H1 (cell line): ENCODE measurements around the gene CDH20. TPM values are rescaled to one million over a fixed set of nuclear protein-coding genes. Genes with fewer than 3 reads are reported as not detected.

ENCODE experiments used
- CREB1 ChIP-seq: IDR thresholded peaks from 2 replicates; pipeline ENCODE4 v1.6.1; 2012; ENCODE audit warnings: inconsistent platforms
- KDM4A ChIP-seq: IDR thresholded peaks from one replicate; pipeline ENCODE4 v1.7.1; 2012; ENCODE audit warnings: low read depth, mild to moderate bottlenecking, moderate library complexity, low read length, inconsistent platforms; ENCODE audit not compliant: severe bottlenecking
- RFX5 ChIP-seq: IDR thresholded peaks from 2 replicates; pipeline ENCODE4 v1.6.1; 2011; ENCODE audit warnings: low read depth, low read length, improper control_type of control experiment, borderline replicate concordance
- SIN3A ChIP-seq, 2 experiments: IDR thresholded peaks in 1 of 2; conservative IDR thresholded peaks in 1 of 2; 2 replicates each; pipeline ENCODE4 v1.6.1; 2011 to 2012; ENCODE audit warnings: low read length in 2 of 2, improper control_type of control experiment in 1 of 2, low read depth in 1 of 2, mild to moderate bottlenecking in 1 of 2
- TBP ChIP-seq: IDR thresholded peaks from 2 replicates; pipeline ENCODE4 v1.6.1; 2011; ENCODE audit warnings: low read depth, low read length, improper control_type of control experiment
- polyA plus RNA-seq, 7 experiments: library from polyadenylated mRNA; depleted of rRNA in 3 of 7; stranded (reverse) in 5 of 7; unstranded in 2 of 7; fragments of >200 nt in 5 of 7; fragments of 200-250 nt in 2 of 7; gene quantifications; 1 replicate in 5 of 7; 2 replicates in 1 of 7; 4 replicates in 1 of 7; pipeline versions ENCODE4 v1.2.1 to v1.2.3, GENCODE V29; 2011 to 2013; ENCODE audit warnings: missing spikeins in 2 of 7, mixed read lengths in 2 of 7
- total RNA-seq: library from RNA; stranded (reverse); fragmentation: NEBNext Ultra II Directional; extraction: Animal tissue kit (Norgen Biotek cat#: 25700); gene quantifications from 2 replicates; pipeline ENCODE4 v1.2.1, GENCODE V29; 2021

The CDH20 gene
- total and polyA plus RNA-seq, 2 of the 8 experiments (the other 6 are each of a cell fraction or from before 2014, with no cell fraction given), result 0.07 to 0.12 TPM

GRCh38 chr18:61360404-61361383 lies 27.5 kb downstream of the CDH20 start (continued):
- no peak for TF ChIP-seq TBP
- TF ChIP-seq RFX5, result no peak
- no peak for TF ChIP-seq KDM4A
- no peak for TF ChIP-seq SIN3A (conservative IDR thresholded peaks at IDR 0.05 in 1 of 2, IDR thresholded peaks at IDR 0.05 in 1 of 2; ENCODE audit: low read depth in 1 of 2, low read length in 2 of 2)
- TF ChIP-seq CREB1, result no peak
- TF ChIP-seq, all 59 proteins: peak for 0
